ENCODE results near the gene SHTN1.

Gene SHTN1

DNA sequence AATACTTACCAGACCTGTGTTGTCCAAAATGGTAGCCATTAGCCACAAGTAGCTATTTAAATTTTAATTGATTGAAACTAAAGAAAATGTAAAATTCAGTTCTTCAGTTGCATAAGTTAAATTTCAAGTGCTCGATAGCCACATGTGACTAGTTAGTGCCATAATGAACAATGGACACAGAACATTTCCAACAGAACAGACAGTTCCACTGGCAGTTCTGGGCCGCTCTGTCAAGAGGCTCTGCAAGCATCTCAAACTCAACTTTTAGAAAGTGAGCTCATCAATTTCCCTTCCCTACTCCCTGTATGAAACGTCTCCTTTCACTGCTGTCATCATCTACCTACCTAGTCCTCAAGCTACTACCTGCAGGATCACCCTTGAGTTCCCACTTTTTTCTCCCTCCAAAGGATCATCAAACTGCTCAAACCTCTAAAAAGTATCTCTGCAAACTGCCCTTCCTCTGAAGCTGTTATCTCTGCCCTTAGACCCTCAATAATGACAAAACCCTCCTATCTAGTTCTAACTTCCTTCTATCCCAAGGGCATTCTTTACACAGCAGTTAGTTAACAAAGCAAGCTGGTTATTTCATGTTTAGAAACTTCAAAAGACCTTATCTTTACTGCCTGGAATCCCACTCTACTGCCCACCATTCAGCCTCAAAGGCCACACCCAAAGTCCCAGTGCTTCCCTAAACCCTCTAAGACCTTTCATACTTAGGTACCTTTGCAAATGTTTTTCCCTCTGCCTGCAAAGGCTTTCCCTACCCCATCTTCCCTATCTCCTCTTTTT lies 20.6 kb downstream of the SHTN1 start:
- DNase-seq, result peak in 5 of 51 donors; percentile 16 to 49 (median 31)

DNA sequence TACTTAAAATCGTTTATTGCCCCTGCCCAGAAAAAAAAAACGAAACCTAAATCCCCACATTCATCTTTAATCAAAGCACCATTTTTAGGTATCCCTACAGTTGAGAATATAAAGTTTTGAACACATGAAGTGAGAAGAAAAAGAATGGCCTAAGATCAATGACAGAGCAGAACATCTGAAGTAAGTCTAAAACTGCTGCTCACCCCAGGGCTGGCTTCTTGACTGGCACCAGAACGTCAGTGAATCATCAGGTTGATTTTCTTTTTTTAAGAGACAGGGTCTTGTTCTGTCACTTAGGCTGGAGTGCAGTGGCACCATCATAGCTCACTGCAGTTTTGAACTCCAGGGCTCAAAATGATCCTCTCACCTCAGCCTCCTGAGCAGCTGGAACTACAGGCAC lies 24.9 kb downstream of the SHTN1 start:
- no peak for DNase-seq

DNA sequence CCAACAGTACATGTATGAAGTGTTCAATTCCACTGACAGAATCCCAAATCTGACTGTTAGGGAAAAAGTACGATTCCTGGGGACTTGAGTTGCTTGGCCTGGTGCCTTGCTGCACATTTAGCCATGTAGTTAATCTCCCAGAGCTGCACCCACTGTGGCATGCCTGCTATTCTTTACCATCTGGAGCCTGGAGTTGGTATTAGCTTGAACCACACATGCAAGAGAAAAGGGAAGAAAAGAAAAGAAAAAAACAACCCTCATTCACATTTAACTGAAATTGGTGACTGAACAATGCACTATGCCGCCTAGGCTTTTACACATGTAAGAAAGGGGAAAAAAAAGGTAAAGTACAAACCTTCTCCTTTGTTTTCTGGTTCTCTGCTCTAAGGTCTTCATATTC lies 26.1 kb downstream of the SHTN1 start:
- DNase-seq, result no peak

GRCh38 chr10:116974456-116975005 lies 30.5 kb downstream of the SHTN1 start:
- DNase-seq, result peak in 1 of 51 donors; percentile 43

GRCh38 chr10:116973946-116974455 lies 31.0 kb downstream of the SHTN1 start:
- peak in 1 of 51 donors; percentile 77 for DNase-seq

DNA sequence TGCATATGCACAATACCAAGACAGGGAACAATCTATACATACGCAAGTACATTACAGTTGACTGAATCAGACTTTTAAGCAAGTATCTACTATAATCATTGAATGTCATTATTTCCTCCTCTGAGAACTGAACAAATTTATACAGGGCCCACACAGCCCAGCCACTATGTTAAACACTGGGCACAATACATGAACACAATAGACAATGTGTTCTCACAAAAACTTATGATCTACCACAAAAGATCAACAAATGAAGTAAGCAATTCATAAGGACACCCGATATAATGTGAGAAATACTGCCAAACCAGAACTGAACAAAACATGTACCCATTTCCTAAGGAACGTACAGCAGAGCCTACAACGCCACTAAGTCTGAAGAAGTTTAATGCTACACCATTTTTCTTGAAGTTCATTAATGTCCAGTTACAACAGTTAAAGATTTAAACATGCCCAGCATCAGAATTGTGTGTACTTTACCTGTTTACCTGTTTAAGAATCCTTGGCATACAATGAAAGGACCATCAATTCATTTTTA lies 31.5 kb downstream of the SHTN1 start:
- DNase-seq, result peak in 3 of 51 donors; percentile 29 to 83 (median 55)

GRCh38 chr10:116972131-116972530 lies 32.9 kb downstream of the SHTN1 start:
- peak in 1 of 51 donors; percentile 68 for DNase-seq

DNA sequence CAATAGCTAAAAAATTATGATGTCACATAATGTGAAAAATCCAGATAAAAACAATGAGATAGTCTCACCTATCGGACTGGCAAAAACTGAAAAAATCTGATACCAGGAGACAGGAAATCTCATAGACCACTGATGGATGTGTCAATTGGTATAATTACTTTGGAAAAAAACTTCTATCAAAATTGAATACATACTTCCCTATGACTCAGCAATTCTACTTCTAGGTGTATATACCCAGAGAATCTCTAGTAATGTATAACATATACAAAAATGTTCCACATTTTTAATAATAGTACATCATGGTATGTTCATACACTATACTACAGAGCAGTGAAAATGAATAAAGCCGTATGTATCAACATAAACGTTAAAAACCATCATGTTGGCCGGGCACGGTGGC lies 34.9 kb downstream of the SHTN1 start:
- no peak for DNase-seq

DNA sequence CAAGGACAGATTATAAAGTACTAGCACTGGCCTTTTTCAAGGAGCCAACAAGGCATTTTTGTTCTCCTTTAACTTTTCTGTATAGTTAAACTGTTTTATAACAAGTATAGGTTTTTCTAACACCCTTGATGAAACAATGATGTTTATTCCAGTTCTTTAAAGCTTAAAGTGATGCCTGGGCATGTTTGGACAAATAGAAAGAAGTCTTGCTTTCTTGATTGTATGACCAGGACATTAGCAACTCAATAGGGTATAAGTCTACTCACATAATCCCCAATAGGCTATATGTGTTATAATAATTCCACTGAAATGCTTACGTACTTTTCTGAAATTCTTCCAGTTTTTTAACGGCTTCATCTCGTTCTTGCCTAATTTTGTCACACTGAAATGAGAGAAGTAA lies 36.7 kb downstream of the SHTN1 start:
- DNase-seq, result no peak

GRCh38 chr10:116961406-116962251 lies 43.4 kb downstream of the SHTN1 start:
- peak in 22 of 51 donors; percentile 18 to 88 (median 42) for DNase-seq

DNA sequence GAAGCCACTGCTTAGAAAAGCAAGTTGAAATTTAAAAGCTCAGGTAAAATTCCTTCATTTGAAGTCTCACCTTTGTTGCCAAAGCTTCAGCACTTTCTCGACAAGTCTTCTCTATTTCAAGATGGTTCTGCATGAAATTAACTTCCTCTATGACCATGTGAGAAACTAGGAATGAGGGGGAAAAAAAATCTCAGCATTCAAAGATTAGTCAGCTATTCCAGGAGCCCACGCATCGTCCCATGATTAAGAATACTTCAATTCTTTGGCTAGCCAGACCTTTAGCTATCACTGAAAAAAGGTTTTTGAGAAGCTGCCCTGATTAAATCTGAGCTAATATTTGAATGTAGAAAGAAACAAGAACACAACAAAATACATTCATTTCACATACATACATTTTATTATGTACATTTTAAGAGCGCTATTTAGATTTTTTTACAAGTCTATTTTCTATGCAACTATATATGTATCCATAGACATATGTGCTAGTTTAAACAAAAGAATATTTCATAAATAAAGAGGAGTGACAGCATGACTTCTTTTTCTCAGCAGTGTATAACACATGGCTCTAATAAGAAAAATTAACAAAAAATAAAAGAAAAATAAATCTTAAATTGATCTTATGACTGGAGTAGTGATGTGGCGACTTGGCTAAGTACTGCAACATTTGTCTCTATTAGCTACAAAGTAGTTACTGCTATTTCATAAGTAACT lies 44.8 kb downstream of the SHTN1 start:
- DNase-seq, result no peak

DNA sequence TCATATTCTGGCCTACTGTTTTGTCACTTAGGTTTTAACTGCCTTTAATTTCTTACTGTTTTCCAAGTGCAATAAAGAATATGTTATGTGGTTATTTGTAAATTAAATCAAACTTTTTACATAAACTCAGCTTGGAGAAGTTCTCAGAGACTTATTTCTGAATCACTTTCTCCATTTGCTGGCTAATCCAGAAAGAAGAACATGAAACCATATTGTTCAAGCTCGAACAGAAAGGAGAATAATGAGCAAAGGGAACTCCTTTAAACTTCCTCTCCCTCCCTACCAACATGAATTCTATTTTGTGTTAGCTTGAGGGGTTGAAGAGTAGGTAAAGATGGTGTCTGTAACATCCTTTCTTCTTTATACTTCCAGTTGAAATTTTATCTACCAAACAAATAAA lies 52.3 kb downstream of the SHTN1 start:
- DNase-seq, result no peak

- no peak for DNase-seq
Measured at GRCh38 chr10:116948530-116948870, 56.5 kb downstream of the SHTN1 start.

DNA sequence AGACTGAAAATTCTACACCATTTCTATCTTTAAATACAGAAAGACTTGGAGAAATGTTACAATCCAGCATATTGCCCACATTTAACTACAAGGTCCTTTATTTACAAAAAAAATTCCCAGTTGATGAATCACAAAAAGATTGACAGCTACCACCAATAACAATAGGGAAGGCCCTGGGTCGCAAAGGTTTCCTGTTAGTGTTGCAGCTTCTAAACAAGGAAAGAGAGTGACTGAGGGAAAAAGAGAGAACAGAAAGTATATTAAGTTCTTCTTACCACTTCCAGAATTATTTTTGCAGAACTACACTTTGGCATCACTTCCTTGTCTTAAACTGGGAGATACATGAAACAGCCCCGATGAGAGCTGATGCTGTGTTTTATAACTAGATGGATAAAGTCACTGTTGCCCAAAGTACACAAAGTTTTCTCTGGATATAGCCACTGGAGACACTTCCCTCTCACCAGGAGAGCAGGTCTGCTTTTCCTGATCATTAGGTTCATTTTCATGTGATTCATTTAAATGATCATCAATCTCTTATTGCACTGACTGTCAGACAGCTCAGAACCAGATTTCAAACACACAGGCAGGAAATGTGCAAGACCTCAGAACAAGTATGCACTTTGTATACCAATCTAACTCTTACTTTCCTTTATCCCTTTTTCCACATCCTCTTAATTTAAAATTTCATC lies 57.0 kb downstream of the SHTN1 start:
- peak in 2 of 51 donors; percentile 13 to 53 for DNase-seq

GRCh38 chr10:116944911-116945310 lies 60.1 kb downstream of the SHTN1 start:
- DNase-seq, result no peak

- DNase-seq, result no peak
Measured at GRCh38 chr10:116931806-116932205, 73.2 kb downstream of the SHTN1 start.

DNA sequence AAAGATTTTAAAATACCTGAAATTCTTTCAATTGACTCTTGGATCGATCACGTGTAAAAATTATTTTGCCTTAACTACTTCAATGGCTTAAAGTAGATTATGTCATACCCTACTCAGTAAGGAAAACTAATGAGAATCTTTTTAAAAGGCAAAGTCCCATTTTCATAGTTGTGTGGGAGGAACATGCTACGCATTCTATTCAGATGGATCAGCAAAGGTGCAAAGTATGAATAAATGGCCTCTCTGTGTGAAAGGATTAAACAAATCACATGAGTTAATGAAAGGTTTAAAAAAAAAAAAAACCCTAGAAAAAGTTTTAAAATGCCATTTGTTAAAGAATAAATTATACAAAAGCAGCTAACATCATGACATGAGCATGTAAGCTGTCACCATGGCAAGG lies 78.6 kb downstream of the SHTN1 start:
- no peak for DNase-seq

GRCh38 chr10:116925056-116925455 lies 79.9 kb downstream of the SHTN1 start:
- DNase-seq, result no peak

DNA sequence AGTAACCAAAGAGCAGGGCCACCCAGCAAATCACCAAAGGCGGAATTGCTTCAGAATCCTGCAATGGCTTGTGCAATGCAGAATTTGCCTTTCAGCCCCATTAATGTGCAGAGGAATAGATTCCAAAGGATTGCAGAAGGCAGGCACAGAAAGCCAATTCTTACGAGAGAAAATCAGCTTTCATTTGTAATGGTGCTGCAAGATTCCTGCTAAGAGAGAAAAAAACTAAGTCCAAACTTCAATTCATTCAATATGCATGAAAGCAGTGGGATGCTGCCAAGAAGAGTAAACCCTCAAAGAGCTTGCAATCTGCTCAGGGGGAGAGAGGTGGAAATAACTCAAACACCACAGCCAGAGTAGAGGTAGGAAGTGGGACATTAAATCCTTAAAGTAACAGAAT lies 85.3 kb downstream of the SHTN1 start:
- no peak for DNase-seq

GRCh38 chr10:116919164-116919563 lies 85.8 kb downstream of the SHTN1 start:
- no peak for DNase-seq

- DNase-seq, result no peak
Measured at GRCh38 chr10:116918583-116918982, 86.4 kb downstream of the SHTN1 start.

Data from hypothalamus (tissue), 51 donors.